Ovary (tissue), 9 donors: ENCODE results near the gene NEUROG3. TPM values are rescaled to one million over a fixed set of nuclear protein-coding genes. Genes with fewer than 3 reads are reported as not detected.

Experiments used
- DNase-seq, 5 donors: peaks; one replicate each; pipeline ENCODE4 v3.0.0-alpha.2; 2019 to 2020
- H3K27ac ChIP-seq, 2 donors: fragments of 200-600 bp; one replicate each; pipeline versions ENCODE4 v1.5.1 to v1.8.0; 2019 to 2022
- H3K27me3 ChIP-seq: fragments of 200-600 bp; one replicate; pipeline ENCODE4 v1.8.0; 2022
- H3K36me3 ChIP-seq: fragments of 200-600 bp; sonication (generic); one replicate; pipeline ENCODE4 v1.5.1; 2019
- H3K4me1 ChIP-seq: one replicate; pipeline ENCODE4 v1.8.1; 2013; ENCODE audit warnings: mild to moderate bottlenecking, moderate library complexity; ENCODE audit not compliant: insufficient read depth
- H3K4me3 ChIP-seq: fragments of 200-600 bp; sonication (generic); one replicate; pipeline ENCODE4 v1.5.1; 2017
- H3K9me3 ChIP-seq, 2 donors: fragments of 200-600 bp in 1 of 2; sonication (generic) in 1 of 2; one replicate each; pipeline versions ENCODE4 v1.5.1 to v1.8.1; 2013 to 2019; ENCODE audit warnings: mild to moderate bottlenecking in 1 of 2, moderate library complexity in 1 of 2
- CTCF ChIP-seq, 3 donors: fragments of 450-650 bp in 2 of 3; fragments of 200-600 bp in 1 of 3; IDR thresholded peaks; one replicate each; pipeline versions ENCODE4 v1.5.1 to v1.8.0; 2016 to 2022; ENCODE audit warnings: antibody characterized with exemption in 3 of 3, mild to moderate bottlenecking in 1 of 3
- EP300 ChIP-seq: sonication (generic); formaldehyde crosslinking; IDR thresholded peaks from one replicate; pipeline ENCODE4 v1.6.1; 2017; ENCODE audit warnings: antibody characterized with exemption
- POLR2A ChIP-seq: fragments of 450-650 bp; IDR thresholded peaks from one replicate; pipeline ENCODE4 v1.6.1; 2017; ENCODE audit warnings: antibody characterized with exemption, mild to moderate bottlenecking, moderate library complexity
- WGBS, 3 donors: extraction: QIAGEN DNeasy Blood & Tissue Kit in 1 of 3; methylation state at CpG; one replicate each; pipeline versions ENCODE4 v1.1.5 to v1.1.7; 2013 to 2017; 5-methylcytosine and 5-hydroxymethylcytosine counted together
- intact Hi-C, 4 donors: fragments of 100-400 bp; cut with DNase I; formaldehyde crosslinking; loops; one replicate each; pipeline versions ENCODE4 v1.11.0 to v1.15.1; 2022 to 2023
- polyA plus RNA-seq, 2 donors: library from polyadenylated mRNA; stranded (reverse); fragments of 200-250 nt in 1 of 2; fragments of 350-450 nt in 1 of 2; fragmentation: Illumina TruSeq in 1 of 2; extraction: RNeasy Lipid Tissue Mini Kit (QIAGEN cat#74804) in 1 of 2; gene quantifications; one replicate each; pipeline ENCODE4 v1.2.3, GENCODE V29; 2013 to 2014
- total RNA-seq, 7 donors: library from RNA; depleted of rRNA in 2 of 7; stranded (reverse); fragments of >200 nt in 2 of 7; fragmentation: NEBNext Ultra II Directional in 3 of 7; extraction: Animal tissue kit (Norgen Biotek cat#: 25700) in 3 of 7; gene quantifications; one replicate each; pipeline versions ENCODE4 v1.1.0 to v1.2.4, GENCODE V29; 2016 to 2023
- donor health status: DM: no; HTN: no; CAD: no; lungs with moderate emphysema.
- donor health status: DM: no; HTN: no; CAD: no.
- donor health status: Bipolar disorder and iron deficiency.
- donor health status: DM: yes; HTN: yes; CAD: no.
- donor health status: DM: no; HTN: no; CAD: no.
- donor health status: DM: yes; HTN: yes; CAD: no.

NEUROG3 gene
- total and polyA plus RNA-seq, 9 donors = not detected

GRCh38 chr10:69567920-69568319 lies 5.3 kb downstream of the NEUROG3 start:
- no peak for TF ChIP-seq CTCF (IDR thresholded peaks at IDR 0.05)
- TF ChIP-seq POLR2A = no peak
- TF ChIP-seq EP300 = no peak
- Histone ChIP-seq H3K36me3 (no peaks in the 10 kb centered on the region), H3K27ac (no peak overlapping the region), H3K4me1 (peaks cover 2% of the 10 kb centered on the region), H3K9me3 (no peaks in the 10 kb centered on the region), H3K27me3 (no peaks in the 10 kb centered on the region), H3K4me3 (no peak overlapping the region)
- DNase-seq = peak in 2 of 5 donors; percentile 31 to 58
- intact Hi-C loops = no loop called here
- WGBS, 3 donors = 4 to 10% (median 7%) methylated on average over 14 to 15 of the region's 15 CpGs

GRCh38 chr10:69562731-69563254 lies 10.4 kb downstream of the NEUROG3 start:
- TF ChIP-seq EP300 (no peak), POLR2A (no peak), CTCF (IDR thresholded peaks at IDR 0.05) (no peak)
- 60 to 78% (median 67%) methylated on average over 5 of the region's 5 CpGs for WGBS, 3 donors

GRCh38 chr10:69559525-69559924 lies 13.7 kb downstream of the NEUROG3 start:
- Histone ChIP-seq H3K9me3 (no peaks in the 10 kb centered on the region), H3K27ac (no peak overlapping the region), H3K4me1 (no peaks in the 10 kb centered on the region), H3K36me3 (no peaks in the 10 kb centered on the region), H3K27me3 (no peaks in the 10 kb centered on the region), H3K4me3 (no peak overlapping the region)
- 33 to 44% (median 40%) methylated on average over 5 to 6 of the region's 6 CpGs for WGBS, 3 donors
- intact Hi-C loops = no loop called here
- TF ChIP-seq EP300 (no peak), CTCF (IDR thresholded peaks at IDR 0.05) (no peak), POLR2A (no peak)
- DNase-seq = no peak

More at GRCh38 chr10:69562731-69563254, 10.4 kb downstream of the NEUROG3 start:
- Histone ChIP-seq H3K4me3 (no peak overlapping the region), H3K27ac (no peak overlapping the region), H3K9me3 (no peaks in the 10 kb centered on the region), H3K36me3 (no peaks in the 10 kb centered on the region), H3K27me3 (no peaks in the 10 kb centered on the region), H3K4me1 (no peaks in the 10 kb centered on the region)
- DNase-seq = no peak
- intact Hi-C loops = no loop called here

- no peaks in the 10 kb centered on the region for H3K36me3 ChIP-seq
- H3K9me3 ChIP-seq = no peaks in the 10 kb centered on the region
- intact Hi-C loops = no loop called here
- TF ChIP-seq CTCF (IDR thresholded peaks at IDR 0.05) (no peak), POLR2A (no peak), EP300 (no peak)
- WGBS, 3 donors = 69 to 89% (median 85%) methylated on average over 2 of the region's 2 CpGs
- H3K27me3 ChIP-seq = no peaks in the 10 kb centered on the region
- H3K27ac ChIP-seq = no peak overlapping the region
- DNase-seq = no peak
- H3K4me3 ChIP-seq = no peak overlapping the region
- no peaks in the 10 kb centered on the region for H3K4me1 ChIP-seq
These were observed 14.7 kb downstream of the NEUROG3 start for GRCh38 chr10:69558559-69558958.
